ENCODE measurements around the gene UNC45A. TPM values are rescaled to one million over a fixed set of nuclear protein-coding genes. Genes with fewer than 3 reads are reported as not detected.

Gene UNC45A
- total and polyA plus RNA-seq, 2 of the 8 experiments (the other 6 are each of a cell fraction or from before 2014, with no cell fraction given), result 74.1 to 84.2 TPM

DNA sequence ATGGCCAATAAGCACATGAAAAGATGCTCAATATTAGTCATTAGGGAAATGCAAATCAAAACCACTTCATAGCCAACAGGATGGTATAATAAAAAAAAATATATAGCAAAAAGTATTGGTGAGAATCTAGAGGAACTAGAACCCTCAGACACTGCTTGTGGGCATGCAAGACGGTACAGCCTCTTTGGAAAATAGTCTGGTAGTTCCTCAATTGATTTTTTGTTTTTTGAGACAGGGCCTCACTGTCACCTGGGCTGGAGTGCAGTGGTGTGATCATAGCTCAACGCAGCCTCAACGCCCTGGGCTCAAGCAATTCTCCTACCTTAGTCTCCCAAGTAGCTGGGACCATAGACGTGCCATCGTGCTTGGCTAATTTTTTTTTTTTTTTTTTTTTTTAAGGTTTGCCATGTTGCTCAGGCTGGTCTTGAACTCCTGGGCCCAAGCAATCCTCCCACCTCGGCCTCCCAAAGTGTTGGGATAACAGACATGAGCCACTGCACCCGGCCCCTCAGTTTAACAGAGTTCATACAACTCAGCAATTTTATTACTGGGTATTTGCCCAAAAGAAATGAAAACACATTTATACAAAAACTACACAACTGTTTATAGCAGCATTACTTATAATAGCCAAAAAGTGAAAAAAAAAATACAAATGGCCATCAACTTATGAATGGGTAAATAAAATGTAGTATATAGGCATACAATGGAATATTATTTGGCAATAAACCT lies 54.1 kb downstream of the UNC45A start:
- Histone ChIP-seq H2AFZ (ENCODE audit: low read length) (no peak overlapping the region), H3K27me3 (replicated peaks in 1 of 4; ENCODE audit: control insufficient read depth in 3 of 4, extremely low read depth in 1 of 4, insufficient read depth in 3 of 4, low read length in 3 of 4) (no peaks in the 10 kb centered on the region), H4K20me1 (replicated peaks in 1 of 2; ENCODE audit: control insufficient read depth in 1 of 2, insufficient read depth in 2 of 2, low read length in 2 of 2) (peaks cover 13 to 15% of the 10 kb centered on the region in 2 experiments), H3K56ac (replicated peaks; ENCODE audit: insufficient read length, low read depth, low read length) (no peak overlapping the region), H2BK120ac (replicated peaks; ENCODE audit: low read depth, low read length) (no peak overlapping the region), H2BK20ac (ENCODE audit: low read length) (no peak overlapping the region), H2AK5ac (ENCODE audit: low read depth, low read length) (no peak overlapping the region), H2BK15ac (ENCODE audit: low read length) (no peak overlapping the region), H3K27ac (ENCODE audit: low read depth, low read length) (no peak overlapping the region), H3K9me3 (ENCODE audit: insufficient read depth in 2 of 2, low read depth in 1 of 2, low read length in 1 of 2) (no peaks in the 10 kb centered on the region), H3K79me2 (ENCODE audit: control insufficient read depth in 1 of 2, insufficient read depth in 2 of 2, low read length in 2 of 2) (peaks cover 38 to 96% of the 10 kb centered on the region in 2 experiments), H3K23me2 (ENCODE audit: low read depth, low read length) (peaks cover 1% of the 10 kb centered on the region; the same call in 1 of the 2 replicates), H2BK12ac (ENCODE audit: low read depth, low read length) (no peak overlapping the region), H3K4ac (replicated peaks; ENCODE audit: insufficient read length, low read depth, low read length) (no peak overlapping the region), H3K4me1 (replicated peaks in 1 of 4; ENCODE audit: control insufficient read depth in 3 of 4, insufficient read depth in 4 of 4, low read length in 3 of 4) (peaks cover 0 to 3% (median 1%) of the 10 kb centered on the region in 4 experiments; a peak in 1 of 7 replicates), H3K36me3 (ENCODE audit: control insufficient read depth in 2 of 4, insufficient read depth in 4 of 4, low read length in 3 of 4) (peaks cover 0 to 3% (median 3%) of the 10 kb centered on the region in 4 experiments; a peak in 4 of 8 replicates), H2BK5ac (ENCODE audit: low read depth, low read length) (no peak overlapping the region), H3K14ac (ENCODE audit: insufficient read length) (no peak overlapping the region), H3K79me1 (ENCODE audit: low read depth, low read length) (peaks cover 6% of the 10 kb centered on the region), H3K4me3 (ENCODE audit: extremely low read depth in 1 of 4, insufficient read depth in 2 of 4, low read depth in 3 of 4, low read length in 4 of 4) (no peak overlapping the region), H3K9ac (replicated peaks in 1 of 4; ENCODE audit: extremely low read depth in 1 of 4, low read depth in 3 of 4, low read length in 3 of 4) (no peak overlapping the region), H4K91ac (replicated peaks; ENCODE audit: insufficient read length, low read length) (no peak overlapping the region), H4K5ac (ENCODE audit: insufficient read length, low read depth, low read length) (no peak overlapping the region), H3K4me2 (ENCODE audit: insufficient read depth in 1 of 2, low read depth in 2 of 2, low read length in 2 of 2) (no peak overlapping the region), H3K23ac (ENCODE audit: insufficient read length) (no peak overlapping the region), H4K8ac (ENCODE audit: extremely low read depth, insufficient read depth, low read length) (no peak overlapping the region), H3K18ac (ENCODE audit: extremely low read depth, low read length) (no peak overlapping the region)
- ChIA-PET CTCF (ENCODE audit: partially characterized antibody) (interaction anchor here (0.7 to 2.0 kb wide), 4 partner anchors 19 to 66 kb away, joined by 3 to 6 read pairs (median 4); partner anchors contain the start of gene UNC45A), POLR2A (ENCODE audit: partially characterized antibody) (interaction anchor here (3.5 kb wide), 1 partner anchor 31 kb away, joined by 10 read pairs; no protein-coding TSS in a partner anchor)
- DNase-seq (ENCODE audit: low read depth in 1 of 2, low spot score in 2 of 2) (no peak), FAIRE-seq (no peak)
- 93% methylated on average over 7 of the region's 7 CpGs; no CpG with 5 or more reads in 1 of the 2 experiments for WGBS, 2 experiments (ENCODE audit: extremely low coverage in 1 of 2, insufficient coverage in 1 of 2, insufficient read length in 1 of 2, insufficient replicate concordance in 2 of 2, low coverage in 1 of 2, low lambda C conversion rate in 2 of 2, missing lambda C conversion rate in 1 of 2)
- TF ChIP-seq TCF12 (IDR thresholded peaks at IDR 0.05; ENCODE audit: low read depth, low read length) (no peak), CHD2 (IDR thresholded peaks at IDR 0.05; ENCODE audit: low read length) (no peak), KDM1A (IDR thresholded peaks at IDR 0.05; ENCODE audit: borderline replicate concordance, low read length) (no peak), EP300 (IDR thresholded peaks at IDR 0.05; ENCODE audit: borderline replicate concordance in 1 of 2, low read depth in 2 of 2, low read length in 2 of 2) (no peak), TAF7 (optimal IDR thresholded peaks at IDR 0.05; ENCODE audit: borderline replicate concordance, low read depth, low read length) (no peak), RNF2 (IDR thresholded peaks at IDR 0.05; ENCODE audit: borderline replicate concordance, low read depth, low read length, missing control alignments, poor library complexity, severe bottlenecking) (no peak)
